Retinal pigment epithelial cell (primary cell): ENCODE results near the gene RPS6KL1.
"Not testable (repeated sequence)": the region's sequence is repeated elsewhere in the genome, so short reads cannot be mapped to it uniquely, and the experiment has no call there.

ENCODE experiments used
- DNase-seq: peaks from one replicate; pipeline ENCODE4 v3.0.0-alpha.2; 2010; ENCODE audit warnings: low read depth
- H3K4me3 ChIP-seq: 2 replicates; pipeline ENCODE4 v1.5.1; 2011; ENCODE audit warnings: mild to moderate bottlenecking, low read length, control low read depth, moderate library complexity
- TF ChIP-seq, protein P1 (sequence below): conservative IDR thresholded peaks from 2 replicates; pipeline ENCODE4 v1.5.1; 2011; ENCODE audit warnings: low read depth, low read length, control low read depth, inconsistent platforms

The RPS6KL1 gene

GRCh38 chr14:74934476-74935359 is 11.7 kb upstream of the RPS6KL1 start:
- H3K4me3 ChIP-seq: no peak overlapping the region
- DNase-seq: no peak
- TF ChIP-seq, protein P1, sequence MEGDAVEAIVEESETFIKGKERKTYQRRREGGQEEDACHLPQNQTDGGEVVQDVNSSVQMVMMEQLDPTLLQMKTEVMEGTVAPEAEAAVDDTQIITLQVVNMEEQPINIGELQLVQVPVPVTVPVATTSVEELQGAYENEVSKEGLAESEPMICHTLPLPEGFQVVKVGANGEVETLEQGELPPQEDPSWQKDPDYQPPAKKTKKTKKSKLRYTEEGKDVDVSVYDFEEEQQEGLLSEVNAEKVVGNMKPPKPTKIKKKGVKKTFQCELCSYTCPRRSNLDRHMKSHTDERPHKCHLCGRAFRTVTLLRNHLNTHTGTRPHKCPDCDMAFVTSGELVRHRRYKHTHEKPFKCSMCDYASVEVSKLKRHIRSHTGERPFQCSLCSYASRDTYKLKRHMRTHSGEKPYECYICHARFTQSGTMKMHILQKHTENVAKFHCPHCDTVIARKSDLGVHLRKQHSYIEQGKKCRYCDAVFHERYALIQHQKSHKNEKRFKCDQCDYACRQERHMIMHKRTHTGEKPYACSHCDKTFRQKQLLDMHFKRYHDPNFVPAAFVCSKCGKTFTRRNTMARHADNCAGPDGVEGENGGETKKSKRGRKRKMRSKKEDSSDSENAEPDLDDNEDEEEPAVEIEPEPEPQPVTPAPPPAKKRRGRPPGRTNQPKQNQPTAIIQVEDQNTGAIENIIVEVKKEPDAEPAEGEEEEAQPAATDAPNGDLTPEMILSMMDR: no peak

GRCh38 chr14:74934041-74934440 is 11.0 kb upstream of the RPS6KL1 start:
- TF ChIP-seq, protein P1: no peak
- no peak overlapping the region for H3K4me3 ChIP-seq
- DNase-seq: no peak

- not testable (repeated sequence) for H3K4me3 ChIP-seq, DNase-seq
These were observed 9.9 kb upstream of the RPS6KL1 start for GRCh38 chr14:74932936-74933335.

GRCh38 chr14:74932401-74932901 is 9.4 kb upstream of the RPS6KL1 start:
- TF ChIP-seq, protein P1: no peak
- DNase-seq: no peak

GRCh38 chr14:74931744-74932143 is 8.7 kb upstream of the RPS6KL1 start:
- H3K4me3 ChIP-seq, DNase-seq: not testable (repeated sequence)

More at GRCh38 chr14:74932401-74932901, 9.4 kb upstream of the RPS6KL1 start:
- H3K4me3 ChIP-seq: no peak overlapping the region

DNA sequence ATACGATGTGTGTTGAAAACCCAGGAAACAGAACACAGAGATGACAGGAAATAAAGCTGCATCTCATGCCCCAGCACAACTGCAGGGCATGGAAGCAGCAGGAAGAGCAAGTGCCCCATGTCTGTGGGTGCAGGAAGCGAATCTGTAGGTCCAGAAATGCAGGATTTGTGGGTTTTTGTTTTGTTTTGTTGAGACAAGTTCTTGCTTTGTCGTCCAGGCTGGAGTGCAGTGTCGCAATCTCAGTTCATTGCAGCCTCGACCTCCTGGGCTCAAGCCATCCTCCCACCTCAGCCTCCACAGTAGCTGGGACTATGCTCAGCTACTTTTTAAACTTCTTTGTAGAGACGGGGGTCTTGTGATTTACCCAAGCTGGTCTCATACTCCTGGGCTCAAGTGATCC is 6.2 kb upstream of the RPS6KL1 start:
- DNase-seq: no peak
- no peak overlapping the region for H3K4me3 ChIP-seq
- TF ChIP-seq, protein P1: no peak

DNA sequence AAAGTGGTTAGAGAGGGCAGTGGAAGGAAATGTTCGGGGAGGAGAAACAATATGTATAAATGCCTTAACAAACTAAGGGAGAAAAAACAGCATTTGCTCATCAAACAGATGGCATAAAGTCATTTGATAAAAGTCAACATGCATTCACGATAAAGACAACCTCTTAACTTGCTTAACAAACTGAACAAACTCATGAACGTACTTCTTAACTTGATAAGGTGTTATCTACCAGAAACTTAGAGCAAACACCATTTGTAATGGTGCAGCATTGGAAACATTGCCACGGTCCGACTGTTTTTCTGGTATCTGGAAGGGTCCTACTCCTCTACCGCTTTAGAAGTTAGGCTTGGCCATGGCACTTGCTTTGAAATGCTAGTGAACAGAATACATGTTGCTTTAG is 4.2 kb upstream of the RPS6KL1 start:
- TF ChIP-seq, protein P1: no peak
- no peak overlapping the region for H3K4me3 ChIP-seq
- no peak for DNase-seq

- TF ChIP-seq, protein P1: no peak
- DNase-seq: no peak
These were observed 1.0 kb upstream of the RPS6KL1 start for GRCh38 chr14:74924061-74924460.

More at GRCh38 chr14:74924061-74924460, 1.0 kb upstream of the RPS6KL1 start:
- H3K4me3 ChIP-seq: no peak overlapping the region
